Activated T-cell treated with anti-CD3 and anti-CD28 coated beads, Interleukin-2, amount 50 U/mL, for 4 hours (primary cell): ENCODE results near the gene BNC2. TPM values are rescaled to one million over a fixed set of nuclear protein-coding genes. Genes with fewer than 3 reads are reported as not detected.

Experiments used
- ATAC-seq, 2 donors: fragments of 200-7000 bp; cut with Tn5 transposase; one replicate each; pipeline ENCODE4 v1.10.0; 2021
- DNase-seq: peaks from one replicate; pipeline ENCODE4 v3.0.0-alpha.2; 2020
- H3K27me3 Mint-ChIP-seq: one replicate; pipeline ENCODE4 v1.8.0; 2021; ENCODE audit warnings: low read depth, mixed read lengths
- H3K36me3 Mint-ChIP-seq: one replicate; pipeline ENCODE4 v1.8.0; 2022; ENCODE audit warnings: mixed read lengths; ENCODE audit not compliant: insufficient read depth
- H3K4me1 Mint-ChIP-seq: one replicate; pipeline ENCODE4 v1.8.0; 2021; ENCODE audit warnings: low read depth, mixed read lengths
- H3K4me3 Mint-ChIP-seq: one replicate; pipeline ENCODE4 v1.8.0; 2021; ENCODE audit warnings: mild to moderate bottlenecking, moderate library complexity, mixed read lengths
- H3K9me3 Mint-ChIP-seq: one replicate; pipeline ENCODE4 v1.8.0; 2021; ENCODE audit warnings: mixed read lengths
- total RNA-seq, 3 donors: library from RNA; stranded (reverse); gene quantifications; one replicate each; pipeline ENCODE4 v1.2.1, GENCODE V29; 2021

The BNC2 gene
- total RNA-seq, 3 donors from 2014 or later = 0.08 to 0.29 (median 0.25) TPM

- Mint-ChIP-seq H3K4me1 (no peaks in the 10 kb centered on the region), H3K9me3 (peaks cover 5% of the 10 kb centered on the region), H3K27me3 (no peaks in the 10 kb centered on the region), H3K36me3 (no peaks in the 10 kb centered on the region), H3K4me3 (no peak overlapping the region)
- DNase-seq (no peak), ATAC-seq (no peak)
Observed at GRCh38 chr9:16367605-16368231, 502.8 kb downstream of the BNC2 start.

GRCh38 chr9:16364347-16364746 is 506.1 kb downstream of the BNC2 start:
- no peaks in the 10 kb centered on the region for H3K27me3 Mint-ChIP-seq
- ATAC-seq (no peak), DNase-seq (no peak)
- no peaks in the 10 kb centered on the region for H3K36me3 Mint-ChIP-seq
- no peak overlapping the region for H3K4me3 Mint-ChIP-seq
- peaks cover 9% of the 10 kb centered on the region for H3K9me3 Mint-ChIP-seq
- H3K4me1 Mint-ChIP-seq = no peaks in the 10 kb centered on the region

- DNase-seq = no peak
- H3K27me3 Mint-ChIP-seq = peaks cover 2% of the 10 kb centered on the region
- H3K4me3 Mint-ChIP-seq = no peak overlapping the region
- H3K36me3 Mint-ChIP-seq = no peaks in the 10 kb centered on the region
- H3K9me3 Mint-ChIP-seq = peaks cover 12% of the 10 kb centered on the region
- no peaks in the 10 kb centered on the region for H3K4me1 Mint-ChIP-seq
- no peak for ATAC-seq
Observed at GRCh38 chr9:16363916-16364315, 506.6 kb downstream of the BNC2 start.

GRCh38 chr9:16363073-16363781 is 507.2 kb downstream of the BNC2 start:
- Mint-ChIP-seq H3K36me3 (no peaks in the 10 kb centered on the region), H3K27me3 (peaks cover 2% of the 10 kb centered on the region), H3K4me3 (no peak overlapping the region), H3K9me3 (peaks cover 12% of the 10 kb centered on the region), H3K4me1 (no peaks in the 10 kb centered on the region)
- DNase-seq (no peak), ATAC-seq (no peak)

- DNase-seq = no peak
- peaks cover 13% of the 10 kb centered on the region for H3K9me3 Mint-ChIP-seq
- no peak overlapping the region for H3K4me3 Mint-ChIP-seq
- peaks cover 2% of the 10 kb centered on the region for H3K27me3 Mint-ChIP-seq
- ATAC-seq = no peak
- no peaks in the 10 kb centered on the region for H3K36me3 Mint-ChIP-seq
- no peaks in the 10 kb centered on the region for H3K4me1 Mint-ChIP-seq
Observed at GRCh38 chr9:16361939-16362338, 508.5 kb downstream of the BNC2 start.

- no peak for ATAC-seq
- no peak for DNase-seq
- Mint-ChIP-seq H3K36me3 (no peaks in the 10 kb centered on the region), H3K9me3 (peaks cover 10% of the 10 kb centered on the region), H3K4me1 (no peaks in the 10 kb centered on the region), H3K27me3 (peaks cover 2% of the 10 kb centered on the region), H3K4me3 (no peak overlapping the region)
Observed at GRCh38 chr9:16361118-16361517, 509.4 kb downstream of the BNC2 start.

- peaks cover 10% of the 10 kb centered on the region for H3K9me3 Mint-ChIP-seq
Observed at GRCh38 chr9:16360247-16360646, 510.2 kb downstream of the BNC2 start.

More at GRCh38 chr9:16360247-16360646, 510.2 kb downstream of the BNC2 start:
- ATAC-seq (no peak), DNase-seq (no peak)
- Mint-ChIP-seq H3K36me3 (no peaks in the 10 kb centered on the region), H3K4me1 (no peaks in the 10 kb centered on the region), H3K27me3 (peaks cover 2% of the 10 kb centered on the region), H3K4me3 (no peak overlapping the region)
